ENCODE results near the gene COBLL1.

DNA sequence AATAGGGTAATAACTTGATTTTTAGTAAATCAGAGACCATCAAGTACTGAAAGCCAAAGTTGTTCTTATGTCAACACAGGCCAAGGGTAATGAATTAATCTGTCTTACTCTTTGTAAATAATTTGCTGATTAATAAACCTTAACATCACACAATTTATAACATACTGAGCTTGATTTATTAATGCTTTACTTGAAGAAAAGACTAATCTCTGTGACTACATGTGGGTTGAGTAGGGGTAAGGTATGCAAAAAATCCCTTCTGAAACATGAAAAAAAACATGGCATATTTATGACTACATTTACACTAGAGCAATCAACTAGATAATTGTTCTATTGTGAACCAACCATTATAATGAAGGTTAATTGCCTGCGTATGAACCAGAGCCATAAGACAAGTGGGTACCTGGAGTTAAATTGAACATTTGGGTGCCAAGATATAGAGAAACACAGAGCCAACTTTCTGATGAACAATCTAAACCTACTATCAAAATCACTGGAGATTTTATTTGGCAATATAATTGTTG, 152.7 kb downstream of the COBLL1 start:
- TF ChIP-seq, protein P1, sequence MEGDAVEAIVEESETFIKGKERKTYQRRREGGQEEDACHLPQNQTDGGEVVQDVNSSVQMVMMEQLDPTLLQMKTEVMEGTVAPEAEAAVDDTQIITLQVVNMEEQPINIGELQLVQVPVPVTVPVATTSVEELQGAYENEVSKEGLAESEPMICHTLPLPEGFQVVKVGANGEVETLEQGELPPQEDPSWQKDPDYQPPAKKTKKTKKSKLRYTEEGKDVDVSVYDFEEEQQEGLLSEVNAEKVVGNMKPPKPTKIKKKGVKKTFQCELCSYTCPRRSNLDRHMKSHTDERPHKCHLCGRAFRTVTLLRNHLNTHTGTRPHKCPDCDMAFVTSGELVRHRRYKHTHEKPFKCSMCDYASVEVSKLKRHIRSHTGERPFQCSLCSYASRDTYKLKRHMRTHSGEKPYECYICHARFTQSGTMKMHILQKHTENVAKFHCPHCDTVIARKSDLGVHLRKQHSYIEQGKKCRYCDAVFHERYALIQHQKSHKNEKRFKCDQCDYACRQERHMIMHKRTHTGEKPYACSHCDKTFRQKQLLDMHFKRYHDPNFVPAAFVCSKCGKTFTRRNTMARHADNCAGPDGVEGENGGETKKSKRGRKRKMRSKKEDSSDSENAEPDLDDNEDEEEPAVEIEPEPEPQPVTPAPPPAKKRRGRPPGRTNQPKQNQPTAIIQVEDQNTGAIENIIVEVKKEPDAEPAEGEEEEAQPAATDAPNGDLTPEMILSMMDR (IDR thresholded peaks at IDR 0.05; ENCODE audit: borderline replicate concordance, extremely low read depth, low read length, poor library complexity, severe bottlenecking): no peak
- TF ChIP-seq EZH2 (IDR thresholded peaks at IDR 0.05; ENCODE audit: borderline replicate concordance, low read depth, low read length, severe bottlenecking): no peak

Measured in DND-41 (cell line).